Measurements from ENCODE around the gene ISYNA1.

Gene ISYNA1

DNA sequence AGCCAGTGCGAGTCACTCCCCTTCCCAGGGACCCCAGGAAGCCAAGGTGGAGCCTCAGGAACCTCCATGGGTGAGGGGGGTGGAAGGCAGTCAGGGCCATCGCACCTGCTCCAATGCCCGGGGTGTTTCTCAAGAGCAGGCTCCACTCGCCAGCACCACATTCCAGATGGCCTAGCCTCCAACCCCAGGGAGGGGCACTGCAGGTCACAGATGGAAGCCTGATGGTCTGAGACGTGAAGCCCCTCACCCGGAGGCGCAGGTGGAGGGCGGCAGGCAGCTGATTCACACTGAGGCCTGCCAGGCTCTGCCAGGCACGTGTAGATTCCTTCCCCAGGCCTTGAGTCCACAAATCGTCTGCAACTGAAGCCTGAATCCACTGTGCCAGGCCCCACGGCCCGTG, 23.0 kb upstream of the ISYNA1 start:
- H3K4me1 ChIP-seq (ENCODE audit: insufficient read depth, low read length) = peaks cover 3% of the 10 kb centered on the region
- no peak overlapping the region for H3K4me3 ChIP-seq (ENCODE audit: low read length)
- H3K9me3 ChIP-seq (ENCODE audit: low read length) = no peaks in the 10 kb centered on the region
- no peak overlapping the region for H2AFZ ChIP-seq (ENCODE audit: low read depth, low read length)
- no peaks in the 10 kb centered on the region for H3K27me3 ChIP-seq (ENCODE audit: insufficient read depth, low read length)
- H3K36me3 ChIP-seq (ENCODE audit: insufficient read depth, low read length) = peaks cover 27% of the 10 kb centered on the region

DNA sequence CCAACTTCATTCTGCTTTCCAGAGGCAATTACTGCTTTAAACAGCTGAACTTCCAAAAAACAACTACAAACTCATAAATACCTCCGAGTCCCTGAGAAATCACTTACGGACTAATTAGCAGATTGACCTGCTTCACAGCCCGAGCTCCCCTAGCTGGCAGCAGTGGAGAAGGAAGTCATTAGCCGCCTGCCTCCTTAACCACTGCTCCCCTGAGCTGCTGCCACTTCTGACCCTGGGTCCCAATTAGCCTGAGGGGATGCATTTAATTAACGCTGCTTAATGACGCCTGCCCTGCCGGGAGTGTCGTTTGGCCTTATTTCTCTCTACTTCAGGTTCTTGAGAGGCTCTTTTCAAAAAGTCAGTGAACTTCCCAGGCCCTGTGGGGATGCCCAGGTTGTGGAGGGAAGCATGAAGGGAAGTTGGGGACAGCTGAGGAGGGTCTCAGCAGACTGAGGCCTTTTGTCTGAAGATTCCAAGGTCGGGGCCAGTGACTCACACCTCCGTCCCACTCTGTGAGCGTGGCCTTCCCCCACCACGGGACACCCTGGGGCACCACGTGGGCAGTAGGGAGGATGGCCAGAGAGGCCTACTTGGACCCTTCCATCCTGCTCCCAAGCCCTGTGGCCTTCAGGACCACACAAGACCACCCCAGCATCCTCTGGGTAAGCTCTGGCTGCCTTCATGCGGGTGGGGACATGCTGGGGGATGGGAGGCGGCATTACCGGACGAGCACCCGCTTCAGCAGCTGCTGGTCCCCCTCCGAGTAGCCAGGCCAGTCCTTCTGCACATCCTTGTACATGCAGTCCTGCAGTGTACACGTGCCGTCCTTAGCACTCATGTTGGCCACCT, 19.8 kb upstream of the ISYNA1 start:
- Histone ChIP-seq H3K4me3 (ENCODE audit: low read length) (no peak overlapping the region), H3K9me3 (ENCODE audit: low read length) (no peaks in the 10 kb centered on the region), H3K36me3 (ENCODE audit: insufficient read depth, low read length) (peaks cover 24% of the 10 kb centered on the region), H3K4me1 (ENCODE audit: insufficient read depth, low read length) (peaks cover 3% of the 10 kb centered on the region), H2AFZ (ENCODE audit: low read depth, low read length) (no peak overlapping the region), H3K27me3 (ENCODE audit: insufficient read depth, low read length) (no peaks in the 10 kb centered on the region)

GRCh38 chr19:18456974-18457373, 19.0 kb upstream of the ISYNA1 start:
- peaks cover 24% of the 10 kb centered on the region for H3K36me3 ChIP-seq (ENCODE audit: insufficient read depth, low read length)
- no peak overlapping the region for H3K4me3 ChIP-seq (ENCODE audit: low read length)
- no peaks in the 10 kb centered on the region for H3K9me3 ChIP-seq (ENCODE audit: low read length)
- peaks cover 3% of the 10 kb centered on the region for H3K4me1 ChIP-seq (ENCODE audit: insufficient read depth, low read length)
- no peak overlapping the region for H2AFZ ChIP-seq (ENCODE audit: low read depth, low read length)
- no peaks in the 10 kb centered on the region for H3K27me3 ChIP-seq (ENCODE audit: insufficient read depth, low read length)

- H3K4me3 ChIP-seq (ENCODE audit: low read length) = no peak overlapping the region
- no peaks in the 10 kb centered on the region for H3K27me3 ChIP-seq (ENCODE audit: insufficient read depth, low read length)
- peaks cover 19% of the 10 kb centered on the region for H3K36me3 ChIP-seq (ENCODE audit: insufficient read depth, low read length)
- H3K4me1 ChIP-seq (ENCODE audit: insufficient read depth, low read length) = peaks cover 5% of the 10 kb centered on the region
- H2AFZ ChIP-seq (ENCODE audit: low read depth, low read length) = no peak overlapping the region
- no peaks in the 10 kb centered on the region for H3K9me3 ChIP-seq (ENCODE audit: low read length)
These were observed 18.3 kb upstream of the ISYNA1 start for GRCh38 chr19:18456279-18456678.

DNA sequence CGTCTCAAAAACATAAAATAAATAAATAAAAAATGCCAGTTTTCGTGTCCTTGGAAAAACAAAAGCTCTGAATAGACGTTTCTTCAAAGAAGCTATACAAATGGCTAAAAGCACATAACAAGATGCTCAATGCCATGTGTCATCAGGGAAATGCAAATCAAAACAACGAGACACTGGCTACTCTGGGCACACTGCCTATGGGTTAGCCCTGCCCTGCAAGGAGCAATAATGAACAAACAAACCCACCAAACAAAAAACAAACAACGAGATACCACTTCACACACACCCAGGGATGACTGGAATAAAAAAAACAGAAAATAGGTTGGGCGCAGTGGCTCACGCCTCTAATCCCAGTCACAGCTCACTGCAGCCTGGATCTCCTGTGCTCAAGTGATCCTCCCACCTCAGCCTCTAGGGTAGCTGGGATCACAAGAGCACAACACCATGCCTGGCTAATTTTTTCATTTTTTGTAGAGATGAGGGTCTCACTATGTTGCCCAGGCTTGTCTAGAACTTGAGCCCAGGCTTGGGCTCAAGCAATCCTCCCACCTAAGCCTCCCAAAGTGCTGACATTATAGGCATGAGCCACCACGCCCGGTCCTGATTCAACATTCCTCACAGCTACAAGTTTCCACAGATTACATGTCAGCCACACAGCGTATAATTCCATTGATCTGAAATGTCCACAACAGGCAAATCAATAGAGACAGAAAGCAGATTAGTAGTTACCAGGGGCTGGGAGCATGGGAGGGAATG, 15.5 kb upstream of the ISYNA1 start:
- no peak overlapping the region for H2AFZ ChIP-seq (ENCODE audit: low read depth, low read length)
- H3K4me3 ChIP-seq (ENCODE audit: low read length) = no peak overlapping the region
- no peaks in the 10 kb centered on the region for H3K27me3 ChIP-seq (ENCODE audit: insufficient read depth, low read length)
- H3K36me3 ChIP-seq (ENCODE audit: insufficient read depth, low read length) = peaks cover 16% of the 10 kb centered on the region
- H3K9me3 ChIP-seq (ENCODE audit: low read length) = no peaks in the 10 kb centered on the region
- H3K4me1 ChIP-seq (ENCODE audit: insufficient read depth, low read length) = peaks cover 5% of the 10 kb centered on the region

DNA sequence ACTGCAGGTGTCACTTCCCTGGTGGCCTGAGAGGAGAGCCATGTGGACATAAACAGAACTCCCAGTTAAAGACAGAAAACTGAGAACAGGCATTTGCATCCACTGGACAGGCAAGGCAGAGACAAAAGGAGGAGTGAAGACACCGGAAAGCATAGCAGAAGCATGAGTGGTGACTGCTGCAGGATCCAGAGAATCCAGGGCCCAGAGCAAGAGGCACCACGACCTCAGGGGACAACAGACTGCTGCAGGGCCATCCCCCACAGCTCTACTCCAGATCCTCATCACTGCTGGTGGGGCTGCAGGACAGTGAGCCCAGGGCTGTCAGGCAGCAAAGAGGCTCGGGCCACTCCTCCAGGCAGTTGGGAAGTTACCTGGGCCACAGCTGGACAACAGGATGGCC, 14.5 kb upstream of the ISYNA1 start:
- H3K4me1 ChIP-seq (ENCODE audit: insufficient read depth, low read length) = peaks cover 5% of the 10 kb centered on the region
- H3K4me3 ChIP-seq (ENCODE audit: low read length) = no peak overlapping the region
- H2AFZ ChIP-seq (ENCODE audit: low read depth, low read length) = no peak overlapping the region
- H3K9me3 ChIP-seq (ENCODE audit: low read length) = no peaks in the 10 kb centered on the region
- no peaks in the 10 kb centered on the region for H3K27me3 ChIP-seq (ENCODE audit: insufficient read depth, low read length)
- H3K36me3 ChIP-seq (ENCODE audit: insufficient read depth, low read length) = peaks cover 7% of the 10 kb centered on the region

DNA sequence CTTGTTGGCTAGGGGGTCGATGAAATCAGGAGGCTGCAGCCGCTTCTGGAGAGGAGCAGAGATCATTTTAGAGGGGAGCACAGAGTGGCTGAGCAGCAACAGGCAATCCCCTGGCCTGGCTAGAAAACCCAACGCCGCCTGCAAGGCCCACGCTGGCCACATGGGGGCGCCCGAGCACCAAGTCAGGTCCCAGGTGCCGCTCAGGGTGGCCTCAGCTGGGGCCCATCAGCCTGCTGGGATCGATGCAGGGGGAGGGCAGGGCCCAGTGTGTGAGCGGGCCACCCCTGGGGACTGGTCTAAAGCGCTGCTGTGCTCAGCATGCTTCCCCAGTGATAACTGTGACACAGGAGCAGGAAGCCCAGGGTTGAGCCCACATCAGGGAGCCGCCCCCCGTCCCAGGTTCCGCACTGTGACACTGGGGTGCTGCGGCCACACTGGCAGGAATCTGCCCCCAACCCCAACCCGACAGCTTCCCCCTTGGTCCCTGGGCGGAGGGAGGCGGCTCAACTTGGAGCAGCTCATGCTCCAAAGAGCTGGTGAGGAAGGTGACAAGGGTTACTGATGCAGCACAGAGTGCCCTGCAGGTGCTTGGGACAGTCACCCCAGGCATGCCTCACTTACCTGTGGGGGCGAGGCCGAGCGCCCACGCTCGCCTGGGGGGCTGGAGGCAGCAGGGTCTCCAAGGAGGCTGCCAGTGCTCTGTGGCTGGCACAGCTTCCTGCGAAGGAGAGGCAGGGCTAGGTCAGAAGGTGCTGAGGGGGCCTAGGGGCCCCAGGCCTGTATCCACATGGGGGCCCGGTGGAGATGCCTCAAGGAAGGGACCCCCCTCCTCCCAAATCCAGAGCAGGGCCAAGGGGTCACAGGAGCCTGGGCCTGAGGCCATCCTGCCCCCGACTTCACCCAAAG, 13.3 kb upstream of the ISYNA1 start:
- Histone ChIP-seq H2AFZ (ENCODE audit: low read depth, low read length) (no peak overlapping the region), H3K36me3 (ENCODE audit: insufficient read depth, low read length) (peaks cover 6% of the 10 kb centered on the region), H3K27me3 (ENCODE audit: insufficient read depth, low read length) (no peaks in the 10 kb centered on the region)

GRCh38 chr19:18450021-18450930, 12.3 kb upstream of the ISYNA1 start:
- H2AFZ ChIP-seq (ENCODE audit: low read depth, low read length) = no peak overlapping the region
- H3K36me3 ChIP-seq (ENCODE audit: insufficient read depth, low read length) = peaks cover 8% of the 10 kb centered on the region
- H3K4me3 ChIP-seq (ENCODE audit: low read length) = no peak overlapping the region
- H3K4me1 ChIP-seq (ENCODE audit: insufficient read depth, low read length) = peaks cover 9% of the 10 kb centered on the region
- no peaks in the 10 kb centered on the region for H3K9me3 ChIP-seq (ENCODE audit: low read length)
- H3K27me3 ChIP-seq (ENCODE audit: insufficient read depth, low read length) = no peaks in the 10 kb centered on the region

More for the DNA sequence above, 13.3 kb upstream of the ISYNA1 start:
- Histone ChIP-seq H3K9me3 (ENCODE audit: low read length) (no peaks in the 10 kb centered on the region), H3K4me3 (ENCODE audit: low read length) (no peak overlapping the region), H3K4me1 (ENCODE audit: insufficient read depth, low read length) (peaks cover 9% of the 10 kb centered on the region)

DNA sequence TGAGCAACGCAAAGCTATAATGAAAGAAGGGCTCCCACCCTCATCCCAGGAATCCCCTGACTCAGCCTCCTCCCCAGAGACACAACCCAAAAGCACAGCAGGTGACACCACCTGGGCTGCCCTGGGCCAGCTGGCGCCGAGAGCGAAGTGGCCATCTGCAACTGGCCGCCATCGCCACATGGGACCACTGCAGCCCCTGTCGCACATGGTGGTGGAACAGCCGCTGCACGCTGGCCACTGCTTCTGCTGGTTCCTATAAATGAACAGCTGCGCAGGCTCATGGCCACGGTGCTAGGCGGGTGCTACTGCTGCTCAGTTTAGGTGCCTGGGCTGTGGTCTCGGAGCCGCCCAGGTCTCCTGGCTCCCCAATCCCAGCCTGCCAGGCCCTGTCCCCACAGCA, 11.6 kb upstream of the ISYNA1 start:
- Histone ChIP-seq H3K9me3 (ENCODE audit: low read length) (no peaks in the 10 kb centered on the region), H3K4me1 (ENCODE audit: insufficient read depth, low read length) (peaks cover 9% of the 10 kb centered on the region), H3K27me3 (ENCODE audit: insufficient read depth, low read length) (no peaks in the 10 kb centered on the region), H2AFZ (ENCODE audit: low read depth, low read length) (no peak overlapping the region), H3K4me3 (ENCODE audit: low read length) (no peak overlapping the region), H3K36me3 (ENCODE audit: insufficient read depth, low read length) (peaks cover 13% of the 10 kb centered on the region)

GRCh38 chr19:18446811-18447359, 9.0 kb upstream of the ISYNA1 start:
- Histone ChIP-seq H3K4me1 (ENCODE audit: insufficient read depth, low read length) (peaks cover 13% of the 10 kb centered on the region), H3K9me3 (ENCODE audit: low read length) (no peaks in the 10 kb centered on the region), H3K36me3 (ENCODE audit: insufficient read depth, low read length) (peaks cover 15% of the 10 kb centered on the region), H3K4me3 (ENCODE audit: low read length) (no peak overlapping the region), H3K27me3 (ENCODE audit: insufficient read depth, low read length) (no peaks in the 10 kb centered on the region), H2AFZ (ENCODE audit: low read depth, low read length) (no peak overlapping the region)

GRCh38 chr19:18446145-18446810, 8.3 kb upstream of the ISYNA1 start:
- Histone ChIP-seq H3K4me1 (ENCODE audit: insufficient read depth, low read length) (peaks cover 12% of the 10 kb centered on the region), H3K27me3 (ENCODE audit: insufficient read depth, low read length) (no peaks in the 10 kb centered on the region), H3K36me3 (ENCODE audit: insufficient read depth, low read length) (peaks cover 15% of the 10 kb centered on the region), H2AFZ (ENCODE audit: low read depth, low read length) (no peak overlapping the region), H3K9me3 (ENCODE audit: low read length) (no peaks in the 10 kb centered on the region), H3K4me3 (ENCODE audit: low read length) (no peak overlapping the region)

Data from neuron (in vitro differentiated cells).